GM23338 (cell line): ENCODE data around the gene CARD9. TPM values are rescaled to one million over a fixed set of nuclear protein-coding genes. Genes with fewer than 3 reads are reported as not detected.

Experiments used
- ATAC-seq: fragments of 200-7000 bp; cut with Tn5 transposase; 3 replicates; pipeline ENCODE4 v1.9.1; 2020
- DNase-seq: peaks from one replicate; pipeline ENCODE4 v3.0.0-alpha.2; 2015; ENCODE audit warnings: low spot score
- H2AFZ ChIP-seq: fragments of 200-600 bp; sonication (generic); 2 replicates; pipeline ENCODE4 v1.8.0; 2016; ENCODE audit warnings: antibody characterized with exemption, mild to moderate bottlenecking, moderate library complexity
- H3F3A ChIP-seq: fragments of 200-600 bp; sonication (generic); replicated peaks from 2 replicates; pipeline ENCODE4 v1.8.0; 2017; ENCODE audit warnings: antibody characterized with exemption, mixed run types, low read depth
- H3K27ac ChIP-seq: fragments of 200-600 bp; sonication (generic); 2 replicates; pipeline ENCODE4 v1.6.1; 2016; ENCODE audit warnings: low read depth
- H3K27me3 ChIP-seq: fragments of 200-600 bp; sonication (generic); 2 replicates; pipeline ENCODE4 v1.8.0; 2016; ENCODE audit warnings: mild to moderate bottlenecking, mixed run types, moderate library complexity; ENCODE audit not compliant: insufficient read depth
- H3K36me3 ChIP-seq: fragments of 200-600 bp; sonication (generic); 2 replicates; pipeline ENCODE4 v1.8.0; 2016; ENCODE audit warnings: mild to moderate bottlenecking; ENCODE audit not compliant: insufficient read depth
- H3K4me1 ChIP-seq: fragments of 200-600 bp; sonication (generic); 2 replicates; pipeline ENCODE4 v1.8.0; 2016; ENCODE audit warnings: mild to moderate bottlenecking, moderate library complexity; ENCODE audit not compliant: insufficient read depth
- H3K4me2 ChIP-seq: fragments of 200-600 bp; sonication (generic); 2 replicates; pipeline ENCODE4 v1.7.1; 2017; ENCODE audit warnings: mixed run types
- H3K4me3 ChIP-seq: fragments of 200-600 bp; sonication (generic); 2 replicates; pipeline ENCODE4 v1.6.1; 2016; ENCODE audit warnings: mixed run types
- H3K79me2 ChIP-seq: fragments of 200-600 bp; sonication (generic); replicated peaks from 2 replicates; pipeline ENCODE4 v1.8.0; 2017; ENCODE audit warnings: mild to moderate bottlenecking; ENCODE audit not compliant: insufficient read depth
- H3K9me2 ChIP-seq: fragments of 200-600 bp; sonication (generic); 2 replicates; pipeline ENCODE4 v1.8.0; 2017; ENCODE audit not compliant: insufficient read depth
- H4K20me1 ChIP-seq: fragments of 200-600 bp; sonication (generic); replicated peaks from 2 replicates; pipeline ENCODE4 v1.8.0; 2017; ENCODE audit warnings: mild to moderate bottlenecking; ENCODE audit not compliant: insufficient read depth
- H3K27ac Mint-ChIP-seq: 2 replicates; pipeline ENCODE4 v1.8.0; 2020; ENCODE audit warnings: inconsistent platforms, mild to moderate bottlenecking, moderate library complexity, mixed read lengths
- H3K27me3 Mint-ChIP-seq: 3 replicates; pipeline ENCODE4 v1.8.0; 2022; ENCODE audit warnings: low read depth, mild to moderate bottlenecking, moderate library complexity, mixed read lengths, inconsistent platforms; ENCODE audit not compliant: insufficient read depth, poor library complexity
- H3K36me3 Mint-ChIP-seq: 3 replicates; pipeline ENCODE4 v1.8.0; 2021; ENCODE audit warnings: low read depth, mild to moderate bottlenecking, inconsistent platforms, moderate library complexity, mixed read lengths
- H3K4me1 Mint-ChIP-seq: 3 replicates; pipeline ENCODE4 v1.8.0; 2020; ENCODE audit warnings: mild to moderate bottlenecking, inconsistent platforms, mixed read lengths
- H3K4me3 Mint-ChIP-seq: 3 replicates; pipeline ENCODE4 v1.8.0; 2021; ENCODE audit warnings: moderate library complexity, mild to moderate bottlenecking, inconsistent platforms, mixed read lengths
- H3K9me3 Mint-ChIP-seq: 3 replicates; pipeline ENCODE4 v1.8.0; 2020; ENCODE audit warnings: moderate library complexity, mild to moderate bottlenecking, inconsistent platforms, mixed read lengths
- EZH2phosphoT487 ChIP-seq: fragments of 200-600 bp; sonication (generic); IDR thresholded peaks from one replicate; pipeline ENCODE4 v1.8.1; 2018; ENCODE audit warnings: antibody characterized with exemption; ENCODE audit not compliant: unreplicated experiment
- JUNB ChIP-seq: IDR thresholded peaks from one replicate; pipeline ENCODE4 v1.6.1; 2016; ENCODE audit warnings: antibody characterized with exemption; ENCODE audit not compliant: unreplicated experiment
- NANOG ChIP-seq: IDR thresholded peaks from 2 replicates; pipeline ENCODE4 v1.6.1; 2016; ENCODE audit warnings: antibody characterized with exemption, borderline replicate concordance
- POLR2AphosphoS5 ChIP-seq: IDR thresholded peaks from 2 replicates; pipeline ENCODE4 v1.6.1; 2016; ENCODE audit warnings: antibody characterized with exemption, low read depth
- STAT1 ChIP-seq: IDR thresholded peaks from one replicate; pipeline ENCODE4 v1.6.1; 2016; ENCODE audit warnings: antibody characterized with exemption; ENCODE audit not compliant: unreplicated experiment
- ZNF114 ChIP-seq: fragments of 250-450 bp; sonication (Bioruptor Pico); IDR thresholded peaks from 2 replicates; pipeline ENCODE4 v1.5.0; 2020; ENCODE audit warnings: mild to moderate bottlenecking, moderate library complexity
- polyA plus RNA-seq: library from polyadenylated mRNA; unstranded; fragments of >200 nt; fragmentation: Nextera tagmentation; extraction: Ambion mirVana; gene quantifications from 2 replicates; pipeline ENCODE4 v1.2.1, GENCODE V29; 2016
- total RNA-seq: library from RNA; depleted of rRNA; stranded (reverse); fragments of >200 nt; shearing (Covaris generic); gene quantifications from 2 replicates; pipeline ENCODE4 v1.2.3, GENCODE V29; 2014
- TF ChIP-seq, protein P1 (sequence below), 2 experiments: fragments of 200-600 bp in 1 of 2; sonication (generic) in 1 of 2; conservative IDR thresholded peaks; 2 replicates each; pipeline versions ENCODE4 v1.5.1 to v1.6.1; 2016 to 2017; ENCODE audit warnings: antibody characterized with exemption in 2 of 2, low read depth in 2 of 2, mild to moderate bottlenecking in 2 of 2, moderate library complexity in 1 of 2
- TF ChIP-seq, protein P2 (sequence below): IDR thresholded peaks from 2 replicates; pipeline ENCODE4 v1.6.1; 2016; ENCODE audit warnings: antibody characterized with exemption
- TF ChIP-seq, protein P3 (sequence below): IDR thresholded peaks from one replicate; pipeline ENCODE4 v1.6.1; 2018; ENCODE audit warnings: antibody characterized with exemption; ENCODE audit not compliant: unreplicated experiment

Gene CARD9
- total and polyA plus RNA-seq, 2 experiments from 2014 or later = 0.49 to 0.63 TPM

DNA sequence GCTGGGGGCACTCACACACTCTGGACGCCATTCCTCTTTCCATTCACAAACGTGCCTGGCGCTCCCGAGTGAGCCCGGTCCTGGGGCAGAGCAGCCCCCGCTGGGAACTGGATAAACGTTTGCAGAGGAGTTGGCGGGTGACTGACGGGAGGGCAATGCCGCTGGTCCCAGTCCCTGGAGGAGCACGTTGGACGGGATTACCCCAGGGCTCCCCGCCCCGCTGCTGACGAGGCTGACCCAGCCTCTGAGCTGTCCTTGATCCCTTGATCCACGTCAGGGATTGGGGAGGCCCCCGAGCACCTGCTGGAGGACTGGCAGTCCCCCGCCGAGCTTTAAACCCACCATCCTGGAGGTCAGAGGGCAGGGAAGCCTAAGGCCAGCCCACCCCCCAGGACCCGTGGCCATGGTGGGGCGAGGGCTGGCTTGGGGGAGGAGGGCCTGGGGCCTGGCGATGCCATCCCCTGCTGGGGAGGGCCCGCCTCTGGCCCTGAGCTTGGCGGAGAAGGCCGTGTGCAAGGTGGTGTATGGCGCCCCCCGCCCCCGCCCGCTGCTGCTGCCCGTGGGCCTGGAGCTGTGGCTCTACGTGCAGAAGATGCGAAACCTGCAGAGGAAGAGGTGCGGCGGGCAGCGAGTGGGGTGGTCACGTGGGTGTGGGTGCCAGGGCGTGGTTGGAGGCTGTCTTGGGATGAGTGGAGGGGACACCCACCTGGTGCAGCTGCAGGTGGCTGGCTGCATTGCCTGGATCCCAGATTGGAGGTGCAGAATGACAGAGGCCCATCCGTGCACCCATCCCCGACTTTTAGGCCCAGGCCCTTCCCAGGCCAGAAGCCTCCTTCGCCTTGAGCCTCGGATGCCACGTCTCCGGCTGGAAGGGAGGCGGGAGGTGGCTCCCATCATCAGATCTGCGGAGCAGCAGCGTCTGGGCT lies 41.6 kb downstream of the CARD9 start (continued):
- TF ChIP-seq, protein P1, sequence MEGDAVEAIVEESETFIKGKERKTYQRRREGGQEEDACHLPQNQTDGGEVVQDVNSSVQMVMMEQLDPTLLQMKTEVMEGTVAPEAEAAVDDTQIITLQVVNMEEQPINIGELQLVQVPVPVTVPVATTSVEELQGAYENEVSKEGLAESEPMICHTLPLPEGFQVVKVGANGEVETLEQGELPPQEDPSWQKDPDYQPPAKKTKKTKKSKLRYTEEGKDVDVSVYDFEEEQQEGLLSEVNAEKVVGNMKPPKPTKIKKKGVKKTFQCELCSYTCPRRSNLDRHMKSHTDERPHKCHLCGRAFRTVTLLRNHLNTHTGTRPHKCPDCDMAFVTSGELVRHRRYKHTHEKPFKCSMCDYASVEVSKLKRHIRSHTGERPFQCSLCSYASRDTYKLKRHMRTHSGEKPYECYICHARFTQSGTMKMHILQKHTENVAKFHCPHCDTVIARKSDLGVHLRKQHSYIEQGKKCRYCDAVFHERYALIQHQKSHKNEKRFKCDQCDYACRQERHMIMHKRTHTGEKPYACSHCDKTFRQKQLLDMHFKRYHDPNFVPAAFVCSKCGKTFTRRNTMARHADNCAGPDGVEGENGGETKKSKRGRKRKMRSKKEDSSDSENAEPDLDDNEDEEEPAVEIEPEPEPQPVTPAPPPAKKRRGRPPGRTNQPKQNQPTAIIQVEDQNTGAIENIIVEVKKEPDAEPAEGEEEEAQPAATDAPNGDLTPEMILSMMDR (conservative IDR thresholded peaks at IDR 0.05; ENCODE audit: low read depth in 2 of 2) = no peak
- TF ChIP-seq NANOG = no peak
- TF ChIP-seq, protein P2, sequence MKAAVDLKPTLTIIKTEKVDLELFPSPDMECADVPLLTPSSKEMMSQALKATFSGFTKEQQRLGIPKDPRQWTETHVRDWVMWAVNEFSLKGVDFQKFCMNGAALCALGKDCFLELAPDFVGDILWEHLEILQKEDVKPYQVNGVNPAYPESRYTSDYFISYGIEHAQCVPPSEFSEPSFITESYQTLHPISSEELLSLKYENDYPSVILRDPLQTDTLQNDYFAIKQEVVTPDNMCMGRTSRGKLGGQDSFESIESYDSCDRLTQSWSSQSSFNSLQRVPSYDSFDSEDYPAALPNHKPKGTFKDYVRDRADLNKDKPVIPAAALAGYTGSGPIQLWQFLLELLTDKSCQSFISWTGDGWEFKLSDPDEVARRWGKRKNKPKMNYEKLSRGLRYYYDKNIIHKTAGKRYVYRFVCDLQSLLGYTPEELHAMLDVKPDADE = no peak

- H3K4me3 ChIP-seq = no peak overlapping the region
- H3K4me1 Mint-ChIP-seq = peaks cover 8% of the 10 kb centered on the region
- H3K4me3 Mint-ChIP-seq = no peak overlapping the region
- no peaks in the 10 kb centered on the region for H3K36me3 ChIP-seq
- DNase-seq = no peak
- no peak overlapping the region for H3K27ac ChIP-seq
- H3K4me2 ChIP-seq = no peak overlapping the region
- no peaks in the 10 kb centered on the region for H3K9me2 ChIP-seq
- no peak overlapping the region for H3K27ac Mint-ChIP-seq
- no peaks in the 10 kb centered on the region; the same call in 1 of the 2 replicates for H3K79me2 ChIP-seq
- peaks cover 15% of the 10 kb centered on the region for H3K4me1 ChIP-seq
- H3K27me3 Mint-ChIP-seq = peaks cover 8% of the 10 kb centered on the region
- H3K36me3 Mint-ChIP-seq = no peaks in the 10 kb centered on the region
- 0 out of 2 replicates have a peak, but pooled peaks cover 3% of the 10 kb centered on the region for H3F3A ChIP-seq
- no peak for ATAC-seq
- no peak overlapping the region for H2AFZ ChIP-seq
- H3K9me3 Mint-ChIP-seq = no peaks in the 10 kb centered on the region
- H4K20me1 ChIP-seq = no peaks in the 10 kb centered on the region
- no peaks in the 10 kb centered on the region for H3K27me3 ChIP-seq
- TF ChIP-seq, protein P2 = no peak
- TF ChIP-seq EZH2phosphoT487 = no peak
- TF ChIP-seq STAT1 = no peak
- TF ChIP-seq JUNB = no peak
- TF ChIP-seq, protein P3, sequence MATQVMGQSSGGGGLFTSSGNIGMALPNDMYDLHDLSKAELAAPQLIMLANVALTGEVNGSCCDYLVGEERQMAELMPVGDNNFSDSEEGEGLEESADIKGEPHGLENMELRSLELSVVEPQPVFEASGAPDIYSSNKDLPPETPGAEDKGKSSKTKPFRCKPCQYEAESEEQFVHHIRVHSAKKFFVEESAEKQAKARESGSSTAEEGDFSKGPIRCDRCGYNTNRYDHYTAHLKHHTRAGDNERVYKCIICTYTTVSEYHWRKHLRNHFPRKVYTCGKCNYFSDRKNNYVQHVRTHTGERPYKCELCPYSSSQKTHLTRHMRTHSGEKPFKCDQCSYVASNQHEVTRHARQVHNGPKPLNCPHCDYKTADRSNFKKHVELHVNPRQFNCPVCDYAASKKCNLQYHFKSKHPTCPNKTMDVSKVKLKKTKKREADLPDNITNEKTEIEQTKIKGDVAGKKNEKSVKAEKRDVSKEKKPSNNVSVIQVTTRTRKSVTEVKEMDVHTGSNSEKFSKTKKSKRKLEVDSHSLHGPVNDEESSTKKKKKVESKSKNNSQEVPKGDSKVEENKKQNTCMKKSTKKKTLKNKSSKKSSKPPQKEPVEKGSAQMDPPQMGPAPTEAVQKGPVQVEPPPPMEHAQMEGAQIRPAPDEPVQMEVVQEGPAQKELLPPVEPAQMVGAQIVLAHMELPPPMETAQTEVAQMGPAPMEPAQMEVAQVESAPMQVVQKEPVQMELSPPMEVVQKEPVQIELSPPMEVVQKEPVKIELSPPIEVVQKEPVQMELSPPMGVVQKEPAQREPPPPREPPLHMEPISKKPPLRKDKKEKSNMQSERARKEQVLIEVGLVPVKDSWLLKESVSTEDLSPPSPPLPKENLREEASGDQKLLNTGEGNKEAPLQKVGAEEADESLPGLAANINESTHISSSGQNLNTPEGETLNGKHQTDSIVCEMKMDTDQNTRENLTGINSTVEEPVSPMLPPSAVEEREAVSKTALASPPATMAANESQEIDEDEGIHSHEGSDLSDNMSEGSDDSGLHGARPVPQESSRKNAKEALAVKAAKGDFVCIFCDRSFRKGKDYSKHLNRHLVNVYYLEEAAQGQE = no peak
- no peak for TF ChIP-seq ZNF114 (CRISPR knock-in tag)
- no peak for TF ChIP-seq NANOG
- TF ChIP-seq, protein P1 (conservative IDR thresholded peaks at IDR 0.05; ENCODE audit: low read depth in 2 of 2) = no peak
- TF ChIP-seq POLR2AphosphoS5 = no peak
Observed at GRCh38 chr9:136331030-136331429, 42.4 kb downstream of the CARD9 start.
